HuH-7.5 (cell line): Measurements from ENCODE around the gene SLC22A7.
"Not testable (repeated sequence)": the region's sequence is repeated elsewhere in the genome, so short reads cannot be mapped to it uniquely, and the experiment has no call there.

Experiments
- DNase-seq: peaks from one replicate; pipeline ENCODE4 v3.0.0; 2011; ENCODE audit warnings: low spot score

SLC22A7 gene

GRCh38 chr6:43301081-43301870 lies 3.2 kb downstream of the SLC22A7 start:
- no peak for DNase-seq

- no peak for DNase-seq
Observed at GRCh38 chr6:43302126-43302525, 4.1 kb downstream of the SLC22A7 start.

GRCh38 chr6:43303006-43303405 lies 4.9 kb downstream of the SLC22A7 start:
- not testable (repeated sequence) for DNase-seq

- DNase-seq, result no peak
Observed at GRCh38 chr6:43303751-43304331, 5.8 kb downstream of the SLC22A7 start.

- DNase-seq, result no peak
Observed at GRCh38 chr6:43304361-43304760, 6.3 kb downstream of the SLC22A7 start.

- DNase-seq, result no peak
Observed at GRCh38 chr6:43304882-43305281, 6.8 kb downstream of the SLC22A7 start.

GRCh38 chr6:43306086-43306485 lies 8.0 kb downstream of the SLC22A7 start:
- no peak for DNase-seq

GRCh38 chr6:43307451-43308100 lies 9.5 kb downstream of the SLC22A7 start:
- DNase-seq, result no peak

- DNase-seq, result no peak
Observed at GRCh38 chr6:43308101-43308989, 10.3 kb downstream of the SLC22A7 start, which contains the start of gene CRIP3. TSS of gene CRIP3 (minus strand) at chr6:43308826. CDS start at chr6:43308792, 34 bp downstream.

GRCh38 chr6:43308990-43309477 lies 11.0 kb downstream of the SLC22A7 start:
- DNase-seq, result no peak

- DNase-seq, result no peak
Observed at GRCh38 chr6:43310134-43310533, 12.1 kb downstream of the SLC22A7 start.

GRCh38 chr6:43310624-43311023 lies 12.6 kb downstream of the SLC22A7 start:
- DNase-seq, result no peak

GRCh38 chr6:43311666-43312065 lies 13.6 kb downstream of the SLC22A7 start:
- DNase-seq, result no peak

GRCh38 chr6:43313813-43314212 lies 15.8 kb downstream of the SLC22A7 start:
- no peak for DNase-seq

GRCh38 chr6:43318011-43318410 lies 20.0 kb downstream of the SLC22A7 start:
- DNase-seq, result no peak

GRCh38 chr6:43325876-43326275 lies 27.8 kb downstream of the SLC22A7 start:
- no peak for DNase-seq

GRCh38 chr6:43328528-43328927 lies 30.5 kb downstream of the SLC22A7 start:
- no peak for DNase-seq

- DNase-seq, result no peak
Observed at GRCh38 chr6:43331470-43331869, 33.4 kb downstream of the SLC22A7 start.

- no peak for DNase-seq
Observed at GRCh38 chr6:43331891-43332290, 33.8 kb downstream of the SLC22A7 start.

GRCh38 chr6:43334466-43335095 lies 36.5 kb downstream of the SLC22A7 start:
- peak; percentile 8 for DNase-seq

- no peak for DNase-seq
Observed at GRCh38 chr6:43335469-43335868, 37.4 kb downstream of the SLC22A7 start.
